GM12872 (cell line): Measurements from ENCODE around the gene LRRFIP1.

Experiments
- TF ChIP-seq, protein P1 (sequence below): IDR thresholded peaks from 3 replicates; pipeline ENCODE4 v1.5.1; 2011; ENCODE audit warnings: low read depth, mild to moderate bottlenecking, low read length, moderate library complexity; ENCODE audit not compliant: insufficient read depth

LRRFIP1 gene

DNA sequence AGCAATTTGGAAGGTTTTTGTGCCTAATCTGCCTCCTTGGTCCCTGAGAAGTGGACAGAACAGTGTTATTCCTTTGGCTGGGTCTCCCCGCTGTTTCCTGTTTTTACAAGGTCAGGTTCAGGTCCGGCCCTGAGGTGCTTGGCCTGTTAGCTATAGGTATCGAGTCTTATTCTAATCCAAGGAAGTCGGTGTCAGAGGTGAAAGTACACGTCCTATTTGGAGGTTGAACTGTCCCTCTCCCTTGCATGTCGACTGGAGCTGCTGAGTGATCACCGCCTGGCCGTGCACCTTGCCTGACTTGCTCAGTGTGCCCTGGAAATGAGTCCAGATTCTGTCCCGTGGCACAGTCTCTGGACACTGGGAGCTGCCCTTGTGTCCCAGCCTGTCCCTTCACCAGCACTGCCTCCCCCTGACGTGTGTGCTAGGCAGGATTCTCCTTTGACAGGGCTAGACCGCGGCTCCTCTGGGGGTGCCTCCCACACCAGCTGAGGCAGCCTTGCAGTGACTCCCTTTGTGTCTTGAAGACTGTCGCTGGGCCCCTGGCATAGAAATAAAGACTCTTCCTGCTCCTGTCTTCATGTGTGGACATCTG lies 105.5 kb downstream of the LRRFIP1 start:
- TF ChIP-seq, protein P1, sequence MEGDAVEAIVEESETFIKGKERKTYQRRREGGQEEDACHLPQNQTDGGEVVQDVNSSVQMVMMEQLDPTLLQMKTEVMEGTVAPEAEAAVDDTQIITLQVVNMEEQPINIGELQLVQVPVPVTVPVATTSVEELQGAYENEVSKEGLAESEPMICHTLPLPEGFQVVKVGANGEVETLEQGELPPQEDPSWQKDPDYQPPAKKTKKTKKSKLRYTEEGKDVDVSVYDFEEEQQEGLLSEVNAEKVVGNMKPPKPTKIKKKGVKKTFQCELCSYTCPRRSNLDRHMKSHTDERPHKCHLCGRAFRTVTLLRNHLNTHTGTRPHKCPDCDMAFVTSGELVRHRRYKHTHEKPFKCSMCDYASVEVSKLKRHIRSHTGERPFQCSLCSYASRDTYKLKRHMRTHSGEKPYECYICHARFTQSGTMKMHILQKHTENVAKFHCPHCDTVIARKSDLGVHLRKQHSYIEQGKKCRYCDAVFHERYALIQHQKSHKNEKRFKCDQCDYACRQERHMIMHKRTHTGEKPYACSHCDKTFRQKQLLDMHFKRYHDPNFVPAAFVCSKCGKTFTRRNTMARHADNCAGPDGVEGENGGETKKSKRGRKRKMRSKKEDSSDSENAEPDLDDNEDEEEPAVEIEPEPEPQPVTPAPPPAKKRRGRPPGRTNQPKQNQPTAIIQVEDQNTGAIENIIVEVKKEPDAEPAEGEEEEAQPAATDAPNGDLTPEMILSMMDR = no peak

DNA sequence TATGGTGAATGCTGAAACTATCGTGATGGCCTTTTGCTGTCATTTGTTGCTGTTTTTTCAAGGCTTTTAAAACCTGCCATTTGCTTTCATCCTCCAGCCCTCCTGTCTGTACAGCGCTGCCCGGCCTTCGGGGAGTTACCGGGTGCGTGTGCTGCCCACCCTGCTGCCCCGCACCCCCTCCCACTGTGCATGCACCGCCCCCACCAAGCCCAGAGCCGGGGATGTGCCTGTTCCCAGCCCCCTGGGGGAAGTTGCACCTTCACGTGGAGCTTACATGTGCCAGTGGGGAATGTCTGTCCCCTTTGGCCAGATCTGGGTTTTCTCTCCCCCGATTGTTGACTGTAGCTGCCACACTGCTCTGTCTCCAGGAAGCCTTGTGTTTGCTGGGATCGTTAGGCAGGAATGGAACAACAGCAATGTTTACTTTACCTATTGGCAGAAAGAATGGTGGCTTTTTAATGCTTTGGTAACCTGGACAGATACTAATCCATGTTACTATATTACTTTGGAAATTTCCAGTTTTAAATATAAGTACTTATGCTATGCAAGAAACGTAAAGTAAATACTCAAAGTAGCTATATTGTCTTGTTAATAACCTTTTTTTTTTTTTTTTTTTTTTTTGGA lies 106.4 kb downstream of the LRRFIP1 start:
- TF ChIP-seq, protein P1 = no peak

DNA sequence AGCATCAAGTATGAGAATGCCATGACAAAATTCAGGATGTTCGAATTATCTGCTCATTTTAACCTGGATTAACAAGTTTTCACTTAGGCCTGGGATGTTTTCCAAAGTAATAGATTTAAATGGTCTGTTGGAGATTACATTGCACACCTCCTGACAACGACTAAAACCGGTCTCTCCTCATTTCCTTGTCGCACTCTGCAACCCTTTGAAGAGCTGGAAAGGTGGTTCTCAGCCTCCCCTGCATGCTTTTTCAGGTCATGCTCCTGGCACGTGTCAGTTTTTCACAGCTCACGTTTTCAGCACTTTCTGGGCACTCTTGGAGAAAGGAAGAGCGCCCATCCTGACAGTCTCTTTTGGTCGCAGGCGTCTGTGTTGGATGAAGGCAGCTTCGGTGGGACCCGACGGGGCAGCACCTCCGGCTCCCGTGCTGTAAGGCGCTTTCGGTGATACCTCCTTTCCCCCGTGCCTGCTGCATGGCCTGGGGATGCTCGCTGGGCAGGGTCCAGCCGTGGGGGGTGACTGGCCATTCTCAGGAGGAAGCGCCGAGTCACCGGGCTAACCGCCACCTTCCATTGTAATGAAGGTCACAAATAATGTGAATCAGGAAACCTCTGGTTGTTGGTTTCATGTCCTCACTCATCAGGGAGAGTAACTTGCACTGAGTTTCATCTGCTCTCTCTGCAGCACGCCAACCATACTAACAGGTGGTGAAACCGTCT lies 107.7 kb downstream of the LRRFIP1 start:
- TF ChIP-seq, protein P1 = no peak

DNA sequence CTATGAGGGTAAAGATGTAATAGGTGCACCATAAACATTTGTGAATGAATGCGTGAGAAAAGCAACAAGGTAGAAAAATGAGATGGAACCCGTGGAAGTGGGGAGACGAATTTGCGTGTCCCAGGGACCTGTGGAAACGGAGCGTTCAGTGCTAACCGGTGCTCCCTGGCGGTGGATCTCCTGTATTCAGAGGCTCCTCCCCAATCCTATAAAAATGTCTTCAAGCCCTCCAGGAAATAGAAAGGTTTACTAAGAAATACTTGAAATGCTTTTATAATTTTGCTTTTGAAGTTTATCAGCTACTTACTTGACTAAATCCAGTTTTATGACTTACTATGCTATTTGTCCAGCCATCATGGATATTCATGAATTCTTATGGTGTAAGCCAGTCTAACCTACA lies 108.4 kb downstream of the LRRFIP1 start:
- TF ChIP-seq, protein P1 = no peak

DNA sequence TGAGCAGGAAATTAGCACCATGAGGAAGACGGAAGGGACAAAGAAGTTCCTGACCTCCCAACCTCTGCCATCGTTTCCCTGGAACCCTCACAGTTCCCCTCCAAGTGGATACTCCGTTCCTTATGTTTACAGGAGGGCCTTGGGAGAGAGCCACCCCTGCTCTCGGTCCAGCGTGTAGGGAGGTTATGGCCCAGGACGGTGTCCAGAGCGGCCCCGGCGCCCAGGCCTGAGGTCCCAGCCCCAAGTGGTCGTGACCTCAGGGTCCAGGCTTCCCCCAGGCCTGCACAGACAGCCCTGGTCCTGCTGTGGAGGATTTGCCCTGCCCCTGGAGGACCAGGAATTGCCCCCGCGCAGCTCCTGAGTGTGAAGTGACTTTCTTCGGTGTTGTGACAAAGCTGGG lies 109.4 kb downstream of the LRRFIP1 start:
- TF ChIP-seq, protein P1 = no peak

DNA sequence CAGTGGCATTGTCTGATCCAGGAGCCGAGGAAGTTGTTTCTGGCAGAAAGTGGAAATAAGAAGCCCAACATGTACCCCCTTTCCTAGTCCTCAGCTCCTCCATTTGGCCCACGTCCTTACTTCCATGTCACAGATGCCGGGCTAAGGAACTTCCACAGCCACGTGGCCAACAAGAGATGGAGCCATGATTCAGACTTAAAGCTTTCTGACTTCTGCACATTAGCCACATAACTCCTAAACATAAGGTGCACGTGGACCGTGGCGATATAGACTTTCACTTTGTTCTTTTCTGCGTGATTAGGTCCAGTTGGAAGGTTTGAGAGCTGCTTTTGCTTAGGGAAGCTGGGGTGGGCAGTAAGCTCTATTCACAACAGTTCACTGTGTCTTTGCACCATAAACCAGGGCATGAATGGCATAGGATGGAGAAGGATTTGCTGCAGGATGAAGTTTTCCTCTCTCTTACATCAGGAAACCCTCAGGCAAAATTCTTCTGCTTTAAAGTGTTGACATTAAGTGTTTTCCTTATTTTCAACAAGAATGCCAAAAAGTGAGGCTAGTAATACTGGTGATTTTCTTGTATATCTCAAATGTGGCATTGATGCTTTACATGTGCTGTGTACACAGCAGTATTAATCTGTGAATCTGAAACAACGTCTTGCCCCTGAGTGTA lies 109.9 kb downstream of the LRRFIP1 start:
- TF ChIP-seq, protein P1 = no peak

DNA sequence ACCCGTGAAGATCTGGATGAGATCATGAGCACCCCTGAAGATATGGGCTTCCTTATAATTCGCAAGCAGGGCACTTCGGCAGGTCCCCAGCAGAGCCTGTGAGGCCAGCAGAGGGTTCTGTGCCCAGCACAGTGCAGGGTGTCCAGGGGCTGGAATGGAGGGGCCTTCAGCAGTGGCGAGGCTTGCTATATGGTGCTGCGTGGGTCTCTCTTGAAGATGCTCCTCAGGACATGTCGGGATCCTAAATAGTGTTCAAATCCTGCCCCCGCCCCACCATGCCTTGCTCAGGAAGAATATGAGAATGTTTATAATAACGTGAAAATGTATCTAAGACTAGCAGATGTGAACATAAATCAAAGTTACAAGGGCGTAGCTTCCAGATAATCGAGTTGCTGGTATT lies 110.9 kb downstream of the LRRFIP1 start:
- TF ChIP-seq, protein P1 = no peak
